GM21360 (cell line): Measurements from ENCODE around the gene SH3TC1.

Source experiments
- ATAC-seq: cut with Tn5 transposase; IDR thresholded peaks from one replicate; pipeline ENCODE4 v1.9.1; 2021; ENCODE audit warnings: mild to moderate bottlenecking, moderate library complexity; ENCODE audit not compliant: unreplicated experiment

SH3TC1 gene

GRCh38 chr4:8272472-8273428 lies 73.7 kb downstream of the SH3TC1 start:
- no peak for ATAC-seq

- ATAC-seq: no peak
Observed at GRCh38 chr4:8273450-8273849, 74.4 kb downstream of the SH3TC1 start.

- ATAC-seq: no peak
Observed at GRCh38 chr4:8274066-8274652, 75.1 kb downstream of the SH3TC1 start.

GRCh38 chr4:8274765-8275547 lies 75.9 kb downstream of the SH3TC1 start:
- ATAC-seq: no peak

- ATAC-seq: no peak
Observed at GRCh38 chr4:8275548-8275910, 76.4 kb downstream of the SH3TC1 start.

GRCh38 chr4:8276358-8277240 lies 77.5 kb downstream of the SH3TC1 start:
- no peak for ATAC-seq

- no peak for ATAC-seq
Observed at GRCh38 chr4:8277356-8278008, 78.4 kb downstream of the SH3TC1 start.

GRCh38 chr4:8278009-8278395 lies 78.9 kb downstream of the SH3TC1 start:
- ATAC-seq: no peak

GRCh38 chr4:8278421-8279287 lies 79.6 kb downstream of the SH3TC1 start:
- ATAC-seq: no peak

GRCh38 chr4:8279321-8280157 lies 80.4 kb downstream of the SH3TC1 start:
- ATAC-seq: no peak

- no peak for ATAC-seq
Observed at GRCh38 chr4:8280158-8280875, 81.2 kb downstream of the SH3TC1 start.

- ATAC-seq: no peak
Observed at GRCh38 chr4:8280876-8281440, 81.9 kb downstream of the SH3TC1 start.

- no peak for ATAC-seq
Observed at GRCh38 chr4:8281519-8282133, 82.5 kb downstream of the SH3TC1 start.

- ATAC-seq: no peak
Observed at GRCh38 chr4:8282134-8282641, 83.1 kb downstream of the SH3TC1 start.

GRCh38 chr4:8282742-8283141 lies 83.7 kb downstream of the SH3TC1 start:
- no peak for ATAC-seq

- ATAC-seq: no peak
Observed at GRCh38 chr4:8283161-8283560, 84.1 kb downstream of the SH3TC1 start.
